PFSK-1 (cell line): Measurements from ENCODE around the gene TDG.

Experiments used
- FOXP2 ChIP-seq: optimal IDR thresholded peaks from 2 replicates; pipeline ENCODE3; 2011; ENCODE audit warnings: borderline replicate concordance, control low read depth, inconsistent platforms; ENCODE audit not compliant: insufficient read depth; ENCODE audit errors: extremely low read length, extremely low read depth
- POLR2AphosphoS5 ChIP-seq: IDR thresholded peaks from 2 replicates; pipeline ENCODE4 v1.6.1; 2012; ENCODE audit warnings: low read depth, mild to moderate bottlenecking, control low read depth, low read length, moderate library complexity
- SIN3A ChIP-seq: IDR thresholded peaks from 2 replicates; pipeline ENCODE4 v1.6.1; 2012; ENCODE audit warnings: mild to moderate bottlenecking, low read length, moderate library complexity, borderline replicate concordance; ENCODE audit not compliant: insufficient read depth
- TAF1 ChIP-seq: IDR thresholded peaks from 2 replicates; pipeline ENCODE4 v1.6.1; 2012; ENCODE audit warnings: low read length, control low read depth, borderline replicate concordance; ENCODE audit not compliant: insufficient read depth
- TF ChIP-seq, protein P1 (sequence below), 2 experiments: IDR thresholded peaks; 2 replicates each; pipeline versions ENCODE4 v1.6.1 to v1.8.0; 2011 to 2012; ENCODE audit warnings: low read depth in 2 of 2, low read length in 2 of 2, control low read depth in 1 of 2, inconsistent platforms in 1 of 2, mild to moderate bottlenecking in 1 of 2, moderate library complexity in 1 of 2; ENCODE audit not compliant: insufficient read depth in 1 of 2

DNA sequence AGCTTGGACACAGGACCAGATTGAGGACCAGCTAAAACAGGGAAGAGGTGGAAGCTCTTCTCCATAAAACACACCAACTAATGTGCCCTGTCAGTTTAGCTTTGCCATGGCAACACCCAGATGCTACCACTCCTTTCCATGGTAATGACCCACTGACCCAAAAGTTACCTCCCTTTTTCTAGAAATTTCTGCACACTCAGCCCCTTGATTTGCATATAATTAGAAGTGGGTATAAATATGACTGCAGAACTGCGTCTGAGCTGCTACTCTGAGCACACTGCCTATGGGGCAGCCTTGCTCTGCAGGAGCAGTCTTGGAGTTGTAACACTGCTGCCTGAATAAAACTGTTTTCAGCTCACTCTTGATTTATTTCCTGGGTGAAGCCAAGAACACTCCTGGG lies 3.2 kb upstream of the TDG start:
- TF ChIP-seq POLR2AphosphoS5 (no peak; the same call in 1 of the 2 replicates), SIN3A (no peak), TAF1 (no peak), FOXP2 (no peak)
- TF ChIP-seq, protein P1, sequence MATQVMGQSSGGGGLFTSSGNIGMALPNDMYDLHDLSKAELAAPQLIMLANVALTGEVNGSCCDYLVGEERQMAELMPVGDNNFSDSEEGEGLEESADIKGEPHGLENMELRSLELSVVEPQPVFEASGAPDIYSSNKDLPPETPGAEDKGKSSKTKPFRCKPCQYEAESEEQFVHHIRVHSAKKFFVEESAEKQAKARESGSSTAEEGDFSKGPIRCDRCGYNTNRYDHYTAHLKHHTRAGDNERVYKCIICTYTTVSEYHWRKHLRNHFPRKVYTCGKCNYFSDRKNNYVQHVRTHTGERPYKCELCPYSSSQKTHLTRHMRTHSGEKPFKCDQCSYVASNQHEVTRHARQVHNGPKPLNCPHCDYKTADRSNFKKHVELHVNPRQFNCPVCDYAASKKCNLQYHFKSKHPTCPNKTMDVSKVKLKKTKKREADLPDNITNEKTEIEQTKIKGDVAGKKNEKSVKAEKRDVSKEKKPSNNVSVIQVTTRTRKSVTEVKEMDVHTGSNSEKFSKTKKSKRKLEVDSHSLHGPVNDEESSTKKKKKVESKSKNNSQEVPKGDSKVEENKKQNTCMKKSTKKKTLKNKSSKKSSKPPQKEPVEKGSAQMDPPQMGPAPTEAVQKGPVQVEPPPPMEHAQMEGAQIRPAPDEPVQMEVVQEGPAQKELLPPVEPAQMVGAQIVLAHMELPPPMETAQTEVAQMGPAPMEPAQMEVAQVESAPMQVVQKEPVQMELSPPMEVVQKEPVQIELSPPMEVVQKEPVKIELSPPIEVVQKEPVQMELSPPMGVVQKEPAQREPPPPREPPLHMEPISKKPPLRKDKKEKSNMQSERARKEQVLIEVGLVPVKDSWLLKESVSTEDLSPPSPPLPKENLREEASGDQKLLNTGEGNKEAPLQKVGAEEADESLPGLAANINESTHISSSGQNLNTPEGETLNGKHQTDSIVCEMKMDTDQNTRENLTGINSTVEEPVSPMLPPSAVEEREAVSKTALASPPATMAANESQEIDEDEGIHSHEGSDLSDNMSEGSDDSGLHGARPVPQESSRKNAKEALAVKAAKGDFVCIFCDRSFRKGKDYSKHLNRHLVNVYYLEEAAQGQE (IDR thresholded peaks at IDR 0.05; ENCODE audit: insufficient read depth in 1 of 2, low read depth in 2 of 2, low read length in 2 of 2), result no peak
